ENCODE results near the gene SUPT3H. TPM values are rescaled to one million over a fixed set of nuclear protein-coding genes. Genes with fewer than 3 reads are reported as not detected.

The SUPT3H gene
- total RNA-seq, 2 donors from 2014 or later, result 2.5 to 4.5 TPM

DNA sequence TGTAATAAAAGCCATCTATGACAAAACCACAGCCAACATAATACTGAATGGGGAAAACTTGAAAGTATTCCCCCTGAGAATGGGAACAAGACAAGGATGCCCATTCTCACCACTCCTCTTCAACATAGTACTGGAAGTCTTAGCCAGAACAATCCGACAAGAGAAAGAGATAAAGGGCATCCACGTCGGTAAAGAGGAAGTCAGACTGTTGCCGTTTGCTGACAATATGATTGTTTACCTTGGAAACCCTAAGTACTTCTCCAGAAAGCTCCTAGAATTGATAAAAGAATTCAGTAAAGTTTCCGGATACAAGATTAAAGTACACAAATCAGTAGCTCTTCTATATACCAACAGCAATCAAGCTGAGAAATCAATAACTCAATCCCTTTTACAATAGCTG lies 63.6 kb downstream of the SUPT3H start:
- DNase-seq (ENCODE audit: low spot score), result no peak
- no peaks in the 10 kb centered on the region for H3K27me3 ChIP-seq
- H3K9me3 ChIP-seq, result no peaks in the 10 kb centered on the region
- H3K4me1 ChIP-seq, result no peaks in the 10 kb centered on the region
- no peak overlapping the region for H3K27ac ChIP-seq
- H3K4me3 ChIP-seq, result no peak overlapping the region
- no peaks in the 10 kb centered on the region for H3K36me3 ChIP-seq
- TF ChIP-seq, protein P1, sequence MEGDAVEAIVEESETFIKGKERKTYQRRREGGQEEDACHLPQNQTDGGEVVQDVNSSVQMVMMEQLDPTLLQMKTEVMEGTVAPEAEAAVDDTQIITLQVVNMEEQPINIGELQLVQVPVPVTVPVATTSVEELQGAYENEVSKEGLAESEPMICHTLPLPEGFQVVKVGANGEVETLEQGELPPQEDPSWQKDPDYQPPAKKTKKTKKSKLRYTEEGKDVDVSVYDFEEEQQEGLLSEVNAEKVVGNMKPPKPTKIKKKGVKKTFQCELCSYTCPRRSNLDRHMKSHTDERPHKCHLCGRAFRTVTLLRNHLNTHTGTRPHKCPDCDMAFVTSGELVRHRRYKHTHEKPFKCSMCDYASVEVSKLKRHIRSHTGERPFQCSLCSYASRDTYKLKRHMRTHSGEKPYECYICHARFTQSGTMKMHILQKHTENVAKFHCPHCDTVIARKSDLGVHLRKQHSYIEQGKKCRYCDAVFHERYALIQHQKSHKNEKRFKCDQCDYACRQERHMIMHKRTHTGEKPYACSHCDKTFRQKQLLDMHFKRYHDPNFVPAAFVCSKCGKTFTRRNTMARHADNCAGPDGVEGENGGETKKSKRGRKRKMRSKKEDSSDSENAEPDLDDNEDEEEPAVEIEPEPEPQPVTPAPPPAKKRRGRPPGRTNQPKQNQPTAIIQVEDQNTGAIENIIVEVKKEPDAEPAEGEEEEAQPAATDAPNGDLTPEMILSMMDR (IDR thresholded peaks at IDR 0.05), result no peak

DNA sequence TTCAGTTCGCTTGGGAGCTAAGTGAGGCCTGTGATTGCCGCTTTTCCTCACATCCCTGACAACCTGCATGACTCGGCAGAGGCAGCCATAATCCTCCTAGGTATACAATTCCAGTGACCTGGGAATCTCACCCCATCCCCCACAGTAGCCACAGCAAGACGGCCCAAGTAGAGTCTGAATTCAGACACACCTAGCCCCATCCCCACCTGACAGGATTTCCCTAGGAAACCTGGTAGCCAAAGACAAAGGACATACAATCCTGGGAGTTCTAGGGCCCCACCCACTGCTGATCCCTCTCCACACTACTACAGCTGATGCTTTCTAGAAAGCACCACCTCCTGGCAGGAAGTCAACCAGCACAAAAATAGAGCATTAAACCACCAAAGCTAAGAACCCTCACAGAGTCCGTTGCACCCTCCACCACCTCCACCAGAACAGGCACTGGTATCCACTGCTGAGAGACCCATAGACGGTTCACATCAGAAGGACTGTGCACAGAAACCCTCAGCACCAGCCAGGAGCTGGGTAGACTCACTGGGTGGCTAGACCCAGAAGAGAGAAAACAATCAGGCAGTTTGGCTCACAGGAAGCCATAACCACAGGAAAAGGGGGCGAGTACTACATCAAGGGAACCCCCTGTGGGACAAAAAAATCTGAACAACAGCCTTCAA lies 67.5 kb downstream of the SUPT3H start:
- H3K4me3 ChIP-seq, result no peak overlapping the region
- DNase-seq (ENCODE audit: low spot score), result no peak
- TF ChIP-seq, protein P1 (IDR thresholded peaks at IDR 0.05), result no peak
- H3K27ac ChIP-seq, result no peak overlapping the region
- no peaks in the 10 kb centered on the region for H3K36me3 ChIP-seq
- no peaks in the 10 kb centered on the region for H3K9me3 ChIP-seq
- H3K27me3 ChIP-seq, result no peaks in the 10 kb centered on the region
- H3K4me1 ChIP-seq, result no peaks in the 10 kb centered on the region

DNA sequence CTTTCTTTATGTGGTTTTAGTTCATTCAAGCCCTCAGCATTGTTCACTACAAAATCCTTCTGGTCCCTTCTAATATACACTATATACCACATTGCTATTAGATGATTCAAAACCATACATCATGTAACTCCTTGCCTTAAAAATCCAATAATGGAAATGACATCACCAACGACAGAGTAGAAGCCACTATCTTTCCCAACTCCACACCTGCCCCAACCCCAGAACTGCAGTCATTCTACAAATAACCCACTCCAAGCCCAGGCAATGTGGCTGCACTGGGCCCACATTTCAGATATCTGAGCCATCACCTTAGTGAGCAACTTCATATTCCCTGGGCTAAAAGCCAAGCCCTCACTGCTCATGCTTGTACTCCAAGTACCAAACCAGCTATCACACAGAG lies 72.2 kb downstream of the SUPT3H start:
- H3K9me3 ChIP-seq, result no peaks in the 10 kb centered on the region
- TF ChIP-seq, protein P1 (IDR thresholded peaks at IDR 0.05), result no peak
- no peaks in the 10 kb centered on the region for H3K27me3 ChIP-seq
- DNase-seq (ENCODE audit: low spot score), result no peak
- H3K4me3 ChIP-seq, result no peak overlapping the region
- no peaks in the 10 kb centered on the region for H3K4me1 ChIP-seq
- H3K27ac ChIP-seq, result no peak overlapping the region
- no peaks in the 10 kb centered on the region for H3K36me3 ChIP-seq

DNA sequence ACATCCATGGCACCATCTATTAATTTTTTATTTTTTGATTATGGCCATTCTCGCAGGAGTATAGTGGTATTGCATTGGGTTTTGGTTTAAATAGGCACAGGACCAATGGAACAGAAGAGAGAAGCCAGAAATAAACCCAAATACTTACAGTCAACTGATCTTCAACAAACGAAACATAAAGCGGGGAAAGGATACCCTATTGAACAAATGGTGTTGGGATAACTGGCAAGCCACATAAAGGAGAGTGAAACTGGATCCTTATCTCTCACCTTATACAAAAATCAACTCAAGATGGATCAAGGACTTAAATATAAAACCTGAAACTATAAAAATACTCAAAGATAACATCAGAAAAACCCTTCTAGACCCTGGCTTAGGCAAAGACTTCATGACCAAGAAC lies 74.9 kb downstream of the SUPT3H start:
- DNase-seq (ENCODE audit: low spot score), result no peak
- no peaks in the 10 kb centered on the region for H3K36me3 ChIP-seq
- H3K4me3 ChIP-seq, result no peak overlapping the region
- no peak overlapping the region for H3K27ac ChIP-seq
- no peaks in the 10 kb centered on the region for H3K27me3 ChIP-seq
- TF ChIP-seq, protein P1 (IDR thresholded peaks at IDR 0.05), result no peak
- H3K9me3 ChIP-seq, result no peaks in the 10 kb centered on the region
- no peaks in the 10 kb centered on the region for H3K4me1 ChIP-seq

DNA sequence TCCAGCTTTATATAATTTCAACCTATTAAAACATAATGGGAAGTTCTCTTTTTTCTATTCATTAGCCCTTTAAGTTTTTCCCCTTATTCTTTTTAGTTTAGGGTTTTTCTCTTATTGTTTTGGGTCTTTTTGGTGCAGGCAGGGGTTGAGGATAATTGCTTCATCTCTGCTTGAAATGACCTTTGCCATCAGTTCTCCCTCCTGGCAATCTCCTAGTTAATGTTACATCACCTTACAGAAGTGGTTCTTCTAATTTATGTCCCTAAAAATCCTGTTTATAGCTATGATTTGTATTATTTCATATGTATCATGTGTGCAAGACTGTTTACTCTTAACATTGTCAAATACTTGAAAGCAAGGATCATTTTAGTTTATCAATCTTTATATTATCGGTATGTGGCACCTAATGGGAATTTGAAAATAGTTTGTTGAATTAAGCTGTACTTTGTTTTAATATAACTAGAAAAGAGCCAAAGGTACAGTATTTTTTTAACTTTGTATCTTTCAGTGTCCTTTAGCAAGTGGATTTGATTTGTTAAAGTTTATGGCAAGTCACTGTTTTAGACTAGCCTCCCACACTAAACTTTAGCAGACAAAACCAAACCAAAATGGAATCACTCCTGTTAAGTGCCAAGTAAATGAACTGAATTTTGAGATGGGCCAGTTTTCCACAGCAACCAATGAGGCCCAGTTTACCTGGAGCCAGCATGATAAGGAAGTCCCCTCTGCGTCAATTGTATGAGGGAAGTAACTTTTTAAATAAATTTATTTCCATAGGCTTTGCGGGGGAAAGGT lies 76.2 kb downstream of the SUPT3H start:
- Histone ChIP-seq H3K27me3 (no peaks in the 10 kb centered on the region), H3K4me3 (no peak overlapping the region), H3K36me3 (no peaks in the 10 kb centered on the region), H3K9me3 (no peaks in the 10 kb centered on the region), H3K4me1 (no peaks in the 10 kb centered on the region), H3K27ac (no peak overlapping the region)
- TF ChIP-seq, protein P1 (IDR thresholded peaks at IDR 0.05), result no peak
- DNase-seq (ENCODE audit: low spot score), result no peak

All from right atrium auricular region (tissue), 2 donors.